ENCODE results near the gene SLC30A5.
"Not testable (repeated sequence)": the region's sequence is repeated elsewhere in the genome, so short reads cannot be mapped to it uniquely, and the experiment has no call there.

SLC30A5 gene

GRCh38 chr5:69084195-69084594 lies 9.6 kb upstream of the SLC30A5 start:
- H3K27ac ChIP-seq = no peak overlapping the region
- TF ChIP-seq, protein P1, sequence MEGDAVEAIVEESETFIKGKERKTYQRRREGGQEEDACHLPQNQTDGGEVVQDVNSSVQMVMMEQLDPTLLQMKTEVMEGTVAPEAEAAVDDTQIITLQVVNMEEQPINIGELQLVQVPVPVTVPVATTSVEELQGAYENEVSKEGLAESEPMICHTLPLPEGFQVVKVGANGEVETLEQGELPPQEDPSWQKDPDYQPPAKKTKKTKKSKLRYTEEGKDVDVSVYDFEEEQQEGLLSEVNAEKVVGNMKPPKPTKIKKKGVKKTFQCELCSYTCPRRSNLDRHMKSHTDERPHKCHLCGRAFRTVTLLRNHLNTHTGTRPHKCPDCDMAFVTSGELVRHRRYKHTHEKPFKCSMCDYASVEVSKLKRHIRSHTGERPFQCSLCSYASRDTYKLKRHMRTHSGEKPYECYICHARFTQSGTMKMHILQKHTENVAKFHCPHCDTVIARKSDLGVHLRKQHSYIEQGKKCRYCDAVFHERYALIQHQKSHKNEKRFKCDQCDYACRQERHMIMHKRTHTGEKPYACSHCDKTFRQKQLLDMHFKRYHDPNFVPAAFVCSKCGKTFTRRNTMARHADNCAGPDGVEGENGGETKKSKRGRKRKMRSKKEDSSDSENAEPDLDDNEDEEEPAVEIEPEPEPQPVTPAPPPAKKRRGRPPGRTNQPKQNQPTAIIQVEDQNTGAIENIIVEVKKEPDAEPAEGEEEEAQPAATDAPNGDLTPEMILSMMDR (conservative IDR thresholded peaks at IDR 0.05; ENCODE audit: low read depth, low read length) = no peak
- no peak overlapping the region for H3K4me2 ChIP-seq
- H3K4me1 ChIP-seq (ENCODE audit: low read depth, poor library complexity, severe bottlenecking) = peaks cover 18% of the 10 kb centered on the region
- H3K27me3 ChIP-seq (ENCODE audit: insufficient read depth, low read depth) = no peaks in the 10 kb centered on the region
- H3K4me3 ChIP-seq (IDR thresholded peaks at IDR 0.05; ENCODE audit: insufficient read depth, low read depth, low read length) = no peak overlapping the region
- no peak overlapping the region for H2AFZ ChIP-seq (ENCODE audit: low read depth)
- H4K20me1 ChIP-seq (ENCODE audit: insufficient read depth) = no peaks in the 10 kb centered on the region
- no peaks in the 10 kb centered on the region for H3K36me3 ChIP-seq (ENCODE audit: insufficient read depth)
- H3K9ac ChIP-seq = no peak overlapping the region
- H3K79me2 ChIP-seq (ENCODE audit: insufficient read depth, low read depth) = no peaks in the 10 kb centered on the region

DNA sequence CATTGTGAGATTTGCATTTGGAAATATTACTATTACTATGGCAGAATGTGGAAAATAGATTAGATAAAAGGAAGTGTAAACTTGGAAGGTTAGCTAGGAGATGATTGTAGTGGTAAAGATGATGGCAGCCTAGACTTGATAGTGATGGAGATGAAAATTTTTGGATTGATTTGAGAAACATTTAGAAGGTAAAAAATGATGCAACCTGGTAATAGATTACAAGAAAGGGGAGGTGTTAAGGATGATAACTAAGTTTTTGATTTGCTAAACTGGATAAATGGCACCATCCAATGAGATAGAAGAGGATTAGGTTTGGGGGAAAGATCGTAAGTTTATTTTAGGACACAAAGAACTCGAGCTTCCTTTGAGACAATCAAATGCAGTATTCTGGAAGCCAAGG lies 8.9 kb upstream of the SLC30A5 start:
- TF ChIP-seq, protein P1 (conservative IDR thresholded peaks at IDR 0.05; ENCODE audit: low read depth, low read length) = no peak

DNA sequence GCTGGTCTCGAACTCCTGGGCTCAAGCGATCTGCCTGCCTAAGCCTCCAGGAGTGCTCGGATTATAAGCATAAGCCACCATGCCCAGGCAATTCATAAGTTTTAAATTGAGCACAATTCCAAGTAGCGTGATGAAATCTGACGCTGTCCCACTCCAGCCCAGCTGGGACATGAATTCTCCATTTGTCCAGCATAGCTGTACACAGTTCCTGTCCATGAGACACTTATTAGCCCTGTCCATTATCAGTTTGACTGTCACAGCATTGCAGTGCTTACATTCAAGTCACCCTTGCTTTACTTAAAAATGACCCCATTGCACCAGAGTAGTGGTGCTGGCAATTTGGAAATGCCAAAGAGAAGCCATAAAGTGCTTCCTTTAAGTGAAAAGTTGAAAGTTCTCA lies 7.6 kb upstream of the SLC30A5 start:
- no peaks in the 10 kb centered on the region for H3K36me3 ChIP-seq (ENCODE audit: insufficient read depth)
- H3K27ac ChIP-seq = no peak overlapping the region
- H3K79me2 ChIP-seq (ENCODE audit: insufficient read depth, low read depth) = no peaks in the 10 kb centered on the region
- no peaks in the 10 kb centered on the region for H3K27me3 ChIP-seq (ENCODE audit: insufficient read depth, low read depth)
- TF ChIP-seq, protein P1 (conservative IDR thresholded peaks at IDR 0.05; ENCODE audit: low read depth, low read length) = no peak
- no peak overlapping the region for H2AFZ ChIP-seq (ENCODE audit: low read depth)
- no peak overlapping the region for H3K4me3 ChIP-seq (IDR thresholded peaks at IDR 0.05; ENCODE audit: insufficient read depth, low read depth, low read length)
- H3K4me2 ChIP-seq = no peak overlapping the region
- no peaks in the 10 kb centered on the region for H4K20me1 ChIP-seq (ENCODE audit: insufficient read depth)
- H3K9ac ChIP-seq = no peak overlapping the region
- peaks cover 32% of the 10 kb centered on the region for H3K4me1 ChIP-seq (ENCODE audit: low read depth, poor library complexity, severe bottlenecking)

More for the DNA sequence above, 8.9 kb upstream of the SLC30A5 start:
- peaks cover 19% of the 10 kb centered on the region for H3K4me1 ChIP-seq (ENCODE audit: low read depth, poor library complexity, severe bottlenecking)
- no peak overlapping the region for H3K4me3 ChIP-seq (IDR thresholded peaks at IDR 0.05; ENCODE audit: insufficient read depth, low read depth, low read length)
- no peaks in the 10 kb centered on the region for H4K20me1 ChIP-seq (ENCODE audit: insufficient read depth)
- H3K79me2 ChIP-seq (ENCODE audit: insufficient read depth, low read depth) = no peaks in the 10 kb centered on the region
- no peaks in the 10 kb centered on the region for H3K27me3 ChIP-seq (ENCODE audit: insufficient read depth, low read depth)
- H2AFZ ChIP-seq (ENCODE audit: low read depth) = no peak overlapping the region
- no peak overlapping the region for H3K9ac ChIP-seq
- no peak overlapping the region for H3K27ac ChIP-seq
- no peaks in the 10 kb centered on the region for H3K36me3 ChIP-seq (ENCODE audit: insufficient read depth)
- no peak overlapping the region for H3K4me2 ChIP-seq

- not testable (repeated sequence) for H4K20me1 ChIP-seq (ENCODE audit: insufficient read depth); H3K27ac ChIP-seq; H3K36me3 ChIP-seq (ENCODE audit: insufficient read depth); H3K4me2 ChIP-seq; H3K4me3 ChIP-seq (IDR thresholded peaks at IDR 0.05; ENCODE audit: insufficient read depth, low read depth, low read length); H3K9ac ChIP-seq; H2AFZ ChIP-seq (ENCODE audit: low read depth); H3K27me3 ChIP-seq (ENCODE audit: insufficient read depth, low read depth); H3K79me2 ChIP-seq (ENCODE audit: insufficient read depth, low read depth)
- H3K4me1 ChIP-seq (ENCODE audit: low read depth, poor library complexity, severe bottlenecking) = peaks cover 50% of the 10 kb centered on the region
Measured at GRCh38 chr5:69088006-69088405, 5.8 kb upstream of the SLC30A5 start.

- H3K4me1 ChIP-seq (ENCODE audit: low read depth, poor library complexity, severe bottlenecking) = peaks cover 42% of the 10 kb centered on the region
- no peaks in the 10 kb centered on the region for H4K20me1 ChIP-seq (ENCODE audit: insufficient read depth)
- H3K79me2 ChIP-seq (ENCODE audit: insufficient read depth, low read depth) = peaks cover 12% of the 10 kb centered on the region
- H2AFZ ChIP-seq (ENCODE audit: low read depth) = no peak overlapping the region; the same call in 1 of the 2 replicates
- H3K4me2 ChIP-seq = peak overlapping the region; percentile 66; the same call in 1 of the 2 replicates
- no peaks in the 10 kb centered on the region for H3K36me3 ChIP-seq (ENCODE audit: insufficient read depth)
- H3K27me3 ChIP-seq (ENCODE audit: insufficient read depth, low read depth) = no peaks in the 10 kb centered on the region
- TF ChIP-seq, protein P1 (conservative IDR thresholded peaks at IDR 0.05; ENCODE audit: low read depth, low read length) = no peak
- H3K4me3 ChIP-seq (IDR thresholded peaks at IDR 0.05; ENCODE audit: insufficient read depth, low read depth, low read length) = no peak overlapping the region
- H3K27ac ChIP-seq = peak overlapping the region; percentile 69; the same call in 1 of the 2 replicates
- no peak overlapping the region for H3K9ac ChIP-seq
Measured at GRCh38 chr5:69090158-69090557, 3.7 kb upstream of the SLC30A5 start.
